Endothelial cell (in vitro differentiated cells): Measurements from ENCODE around the gene MYH7. TPM values are rescaled to one million over a fixed set of nuclear protein-coding genes. Genes with fewer than 3 reads are reported as not detected.

Experiments used
- DNase-seq: peaks from one replicate; pipeline ENCODE4 v3.0.0; 2021; ENCODE audit warnings: low spot score
- H3K27ac Mint-ChIP-seq: one replicate; pipeline ENCODE4 v1.8.0; 2021; ENCODE audit warnings: mixed read lengths, inconsistent platforms; ENCODE audit not compliant: unreplicated experiment
- H3K27me3 Mint-ChIP-seq: one replicate; pipeline ENCODE4 v1.8.0; 2021; ENCODE audit warnings: mild to moderate bottlenecking, moderate library complexity, mixed read lengths, inconsistent platforms; ENCODE audit not compliant: unreplicated experiment
- H3K36me3 Mint-ChIP-seq: one replicate; pipeline ENCODE4 v1.8.0; 2021; ENCODE audit warnings: mild to moderate bottlenecking, low read depth, mixed read lengths, inconsistent platforms; ENCODE audit not compliant: unreplicated experiment
- H3K4me1 Mint-ChIP-seq: one replicate; pipeline ENCODE4 v1.8.0; 2021; ENCODE audit warnings: mild to moderate bottlenecking, mixed read lengths, inconsistent platforms; ENCODE audit not compliant: unreplicated experiment
- H3K4me3 Mint-ChIP-seq: one replicate; pipeline ENCODE4 v1.8.0; 2021; ENCODE audit warnings: mild to moderate bottlenecking, mixed read lengths, inconsistent platforms; ENCODE audit not compliant: unreplicated experiment
- H3K9me3 Mint-ChIP-seq: one replicate; pipeline ENCODE4 v1.8.0; 2021; ENCODE audit warnings: mixed read lengths, inconsistent platforms; ENCODE audit not compliant: unreplicated experiment
- CTCF ChIP-seq: fragments of 200-600 bp; sonication (generic); IDR thresholded peaks from one replicate; pipeline ENCODE4 v1.5.0; 2021; ENCODE audit warnings: antibody characterized with exemption; ENCODE audit not compliant: unreplicated experiment
- total RNA-seq: library from RNA; stranded (reverse); fragmentation: NEBNext Ultra II Directional; extraction: Animal tissue kit (Norgen Biotek cat#: 25700); gene quantifications from one replicate; pipeline ENCODE4 v1.2.1, GENCODE V29; 2021; ENCODE audit not compliant: unreplicated experiment

MYH7 gene
- total RNA-seq, 1 donor from 2014 or later = 0.18 TPM

GRCh38 chr14:23405096-23405495, 30.4 kb downstream of the MYH7 start:
- no peak overlapping the region for H3K4me3 Mint-ChIP-seq
- H3K27ac Mint-ChIP-seq = peak overlapping the region; percentile 3
- no peak for TF ChIP-seq CTCF
- H3K9me3 Mint-ChIP-seq = no peaks in the 10 kb centered on the region
- H3K4me1 Mint-ChIP-seq = peaks cover 7% of the 10 kb centered on the region
- H3K36me3 Mint-ChIP-seq = peaks cover 3% of the 10 kb centered on the region
- peaks cover 16% of the 10 kb centered on the region for H3K27me3 Mint-ChIP-seq
- DNase-seq = no peak

- no peak for TF ChIP-seq CTCF
- Mint-ChIP-seq H3K4me1 (peaks cover 7% of the 10 kb centered on the region), H3K27ac (peak overlapping the region; percentile 3), H3K4me3 (no peak overlapping the region), H3K27me3 (peaks cover 15% of the 10 kb centered on the region), H3K9me3 (no peaks in the 10 kb centered on the region), H3K36me3 (peaks cover 3% of the 10 kb centered on the region)
- DNase-seq = no peak
Observed at GRCh38 chr14:23404331-23404900, 31.0 kb downstream of the MYH7 start.

- Mint-ChIP-seq H3K4me3 (no peak overlapping the region), H3K27ac (no peak overlapping the region), H3K4me1 (peaks cover 4% of the 10 kb centered on the region), H3K9me3 (no peaks in the 10 kb centered on the region), H3K36me3 (peaks cover 3% of the 10 kb centered on the region), H3K27me3 (peaks cover 13% of the 10 kb centered on the region)
- no peak for TF ChIP-seq CTCF
- no peak for DNase-seq
Observed at GRCh38 chr14:23403908-23404307, 31.6 kb downstream of the MYH7 start.

GRCh38 chr14:23403139-23403438, 32.4 kb downstream of the MYH7 start:
- Mint-ChIP-seq H3K27me3 (peaks cover 12% of the 10 kb centered on the region), H3K4me3 (no peak overlapping the region), H3K9me3 (no peaks in the 10 kb centered on the region), H3K36me3 (peaks cover 3% of the 10 kb centered on the region), H3K27ac (no peak overlapping the region), H3K4me1 (no peaks in the 10 kb centered on the region)
- no peak for DNase-seq
- TF ChIP-seq CTCF = no peak

GRCh38 chr14:23402296-23403138, 32.9 kb downstream of the MYH7 start:
- peaks cover 12% of the 10 kb centered on the region for H3K27me3 Mint-ChIP-seq

More at GRCh38 chr14:23402296-23403138, 32.9 kb downstream of the MYH7 start:
- Mint-ChIP-seq H3K4me1 (no peaks in the 10 kb centered on the region), H3K36me3 (peaks cover 3% of the 10 kb centered on the region), H3K27ac (no peak overlapping the region), H3K9me3 (no peaks in the 10 kb centered on the region), H3K4me3 (no peak overlapping the region)
- no peak for TF ChIP-seq CTCF
- DNase-seq = no peak
